Panc1 (cell line): ENCODE results near the gene RNF214. TPM values are rescaled to one million over a fixed set of nuclear protein-coding genes. Genes with fewer than 3 reads are reported as not detected.
A peak's percentile ranks its signal among the peaks of the same experiment; 100 is the strongest.

Experiments
- ATAC-seq: fragments of 200-7000 bp; cut with Tn5 transposase; 2 replicates; pipeline ENCODE4 v1.9.1; 2020; ENCODE audit warnings: mild to moderate bottlenecking, moderate library complexity
- BruUV-seq: library from RNA; stranded (reverse); fragments of 400-500 nt; replicated peaks from 2 replicates; lab custom pipeline; 2021; lab: Mats Ljungman, UMichigan
- CTCF ChIA-PET: fragments of 300-600 bp; sonication (Branson Sonifier 250); formaldehyde crosslinking; loops from one replicate; lab custom pipeline; 2022; ENCODE audit warnings: antibody characterized with exemption; lab: Charles Lee
- POLR2A ChIA-PET: fragments of 300-600 bp; sonication (Branson Sonifier 250); formaldehyde crosslinking; loops from one replicate; lab custom pipeline; 2022; ENCODE audit warnings: antibody characterized with exemption; lab: Charles Lee
- DNase-seq: peaks from one replicate; pipeline ENCODE4 v3.0.0-alpha.2; 2010; ENCODE audit warnings: low read depth, low spot score
- H3K27ac ChIP-seq: 2 replicates; pipeline ENCODE4 v1.5.1; 2011; ENCODE audit warnings: mild to moderate bottlenecking, low read length, inconsistent platforms
- H3K27me3 ChIP-seq: fragments of 200-500 bp; sonication (Bioruptor generic); 2 replicates; pipeline ENCODE4 v1.6.0; 2014; ENCODE audit warnings: low read length, inconsistent platforms; ENCODE audit not compliant: control insufficient read depth, insufficient read depth
- H3K36me3 ChIP-seq: fragments of 200-500 bp; sonication (Bioruptor generic); 2 replicates; pipeline ENCODE4 v1.5.1; 2014; ENCODE audit warnings: inconsistent platforms, mild to moderate bottlenecking, low read length, moderate library complexity; ENCODE audit not compliant: control insufficient read depth, insufficient read depth
- H3K4me1 ChIP-seq: 2 replicates; pipeline ENCODE4 v1.5.1; 2011; ENCODE audit warnings: inconsistent platforms, mild to moderate bottlenecking, low read length, moderate library complexity; ENCODE audit not compliant: control insufficient read depth, insufficient read depth
- H3K4me3 ChIP-seq, 2 experiments: 2 replicates each; pipeline ENCODE4 v1.5.1; 2011 to 2012; ENCODE audit warnings: low read depth in 2 of 2, low read length in 2 of 2, mild to moderate bottlenecking in 2 of 2, inconsistent platforms in 1 of 2, moderate library complexity in 1 of 2
- H3K9me3 ChIP-seq: fragments of 200-500 bp; sonication (Bioruptor generic); 2 replicates; pipeline ENCODE4 v1.5.1; 2014; ENCODE audit warnings: low read depth, mild to moderate bottlenecking, inconsistent platforms, low read length, moderate library complexity; ENCODE audit not compliant: control insufficient read depth, insufficient read depth
- POLR2AphosphoS5 ChIP-seq: IDR thresholded peaks from 2 replicates; pipeline ENCODE4 v1.6.1; 2012; ENCODE audit warnings: mild to moderate bottlenecking, low read depth, low read length, moderate library complexity
- SIN3A ChIP-seq: IDR thresholded peaks from 2 replicates; pipeline ENCODE4 v1.6.1; 2012; ENCODE audit warnings: low read depth, mild to moderate bottlenecking, low read length, moderate library complexity, borderline replicate concordance; ENCODE audit not compliant: insufficient read depth
- TCF7L2 ChIP-seq: IDR thresholded peaks from 2 replicates; pipeline ENCODE4 v1.6.1; 2011; ENCODE audit warnings: mild to moderate bottlenecking, low read depth, low read length, inconsistent platforms
- in situ Hi-C: cut with HindIII; loops from 2 replicates; pipeline ENCODE4 v1.10.0; 2016; ENCODE audit warnings: low sequenced_read_pairs, low pct_unique_long_range_greater_than_20kb
- intact Hi-C: fragments of 100-400 bp; cut with micrococcal nuclease; formaldehyde crosslinking; loops from one replicate; pipeline ENCODE4 v1.10.0; 2022; ENCODE audit not compliant: unreplicated experiment
- total RNA-seq: library from RNA; stranded (reverse); gene quantifications from one replicate; pipeline ENCODE4 v1.2.1, GENCODE V29; 2021; ENCODE audit not compliant: unreplicated experiment
- TF ChIP-seq, protein P1 (sequence below), 2 experiments: IDR thresholded peaks; 2 replicates each; pipeline ENCODE4 v1.6.1; 2011 to 2012; ENCODE audit warnings: low read depth in 2 of 2, control low read depth in 1 of 2, low read length in 1 of 2, mild to moderate bottlenecking in 1 of 2, moderate library complexity in 1 of 2; ENCODE audit not compliant: insufficient read depth in 1 of 2
- TF ChIP-seq, protein P2 (sequence below): fragments of 450-650 bp; IDR thresholded peaks from 2 replicates; pipeline ENCODE4 v1.5.1; 2017; ENCODE audit warnings: mild to moderate bottlenecking

The RNF214 gene
- total RNA-seq, 1 experiment from 2014 or later = 39.7 TPM

DNA sequence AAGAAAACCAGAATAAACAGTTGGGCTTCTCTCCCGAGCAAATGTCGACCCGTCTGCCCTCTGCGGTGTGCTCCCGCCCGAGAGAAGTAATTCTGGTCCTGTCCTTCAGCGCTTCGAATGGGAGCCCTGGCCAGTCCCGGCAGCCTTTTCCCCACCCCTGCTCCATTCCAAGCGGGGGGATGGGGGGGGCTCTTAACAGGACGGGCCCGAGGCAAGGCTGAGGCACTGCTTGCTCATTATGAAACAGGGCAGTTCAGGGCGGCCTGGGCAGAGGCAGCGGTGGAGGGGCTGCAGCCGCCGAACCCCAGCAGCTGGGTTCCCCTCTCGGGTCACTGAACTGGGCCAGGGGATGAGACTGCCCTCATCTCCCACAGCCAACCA, 67.8 kb downstream of the RNF214 start:
- DNase-seq = no peak
- 0 out of 2 replicates have a peak, but pooled peaks have one; percentile 28 for ATAC-seq
- Histone ChIP-seq H3K27ac (no peak overlapping the region), H3K27me3 (no peaks in the 10 kb centered on the region), H3K36me3 (no peaks in the 10 kb centered on the region), H3K4me3 (no peak overlapping the region), H3K9me3 (no peaks in the 10 kb centered on the region), H3K4me1 (no peaks in the 10 kb centered on the region)
- ChIA-PET CTCF (no interaction called here), POLR2A (no interaction called here)
- no TSS peak for BruUV-seq
- intact Hi-C loops (no loop called here), in situ Hi-C loops (no loop called here)
- TF ChIP-seq TCF7L2 = no peak
- no peak for TF ChIP-seq POLR2AphosphoS5
- TF ChIP-seq, protein P1, sequence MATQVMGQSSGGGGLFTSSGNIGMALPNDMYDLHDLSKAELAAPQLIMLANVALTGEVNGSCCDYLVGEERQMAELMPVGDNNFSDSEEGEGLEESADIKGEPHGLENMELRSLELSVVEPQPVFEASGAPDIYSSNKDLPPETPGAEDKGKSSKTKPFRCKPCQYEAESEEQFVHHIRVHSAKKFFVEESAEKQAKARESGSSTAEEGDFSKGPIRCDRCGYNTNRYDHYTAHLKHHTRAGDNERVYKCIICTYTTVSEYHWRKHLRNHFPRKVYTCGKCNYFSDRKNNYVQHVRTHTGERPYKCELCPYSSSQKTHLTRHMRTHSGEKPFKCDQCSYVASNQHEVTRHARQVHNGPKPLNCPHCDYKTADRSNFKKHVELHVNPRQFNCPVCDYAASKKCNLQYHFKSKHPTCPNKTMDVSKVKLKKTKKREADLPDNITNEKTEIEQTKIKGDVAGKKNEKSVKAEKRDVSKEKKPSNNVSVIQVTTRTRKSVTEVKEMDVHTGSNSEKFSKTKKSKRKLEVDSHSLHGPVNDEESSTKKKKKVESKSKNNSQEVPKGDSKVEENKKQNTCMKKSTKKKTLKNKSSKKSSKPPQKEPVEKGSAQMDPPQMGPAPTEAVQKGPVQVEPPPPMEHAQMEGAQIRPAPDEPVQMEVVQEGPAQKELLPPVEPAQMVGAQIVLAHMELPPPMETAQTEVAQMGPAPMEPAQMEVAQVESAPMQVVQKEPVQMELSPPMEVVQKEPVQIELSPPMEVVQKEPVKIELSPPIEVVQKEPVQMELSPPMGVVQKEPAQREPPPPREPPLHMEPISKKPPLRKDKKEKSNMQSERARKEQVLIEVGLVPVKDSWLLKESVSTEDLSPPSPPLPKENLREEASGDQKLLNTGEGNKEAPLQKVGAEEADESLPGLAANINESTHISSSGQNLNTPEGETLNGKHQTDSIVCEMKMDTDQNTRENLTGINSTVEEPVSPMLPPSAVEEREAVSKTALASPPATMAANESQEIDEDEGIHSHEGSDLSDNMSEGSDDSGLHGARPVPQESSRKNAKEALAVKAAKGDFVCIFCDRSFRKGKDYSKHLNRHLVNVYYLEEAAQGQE (IDR thresholded peaks at IDR 0.05; ENCODE audit: insufficient read depth in 1 of 2, low read depth in 2 of 2, low read length in 1 of 2) = no peak
- TF ChIP-seq, protein P2, sequence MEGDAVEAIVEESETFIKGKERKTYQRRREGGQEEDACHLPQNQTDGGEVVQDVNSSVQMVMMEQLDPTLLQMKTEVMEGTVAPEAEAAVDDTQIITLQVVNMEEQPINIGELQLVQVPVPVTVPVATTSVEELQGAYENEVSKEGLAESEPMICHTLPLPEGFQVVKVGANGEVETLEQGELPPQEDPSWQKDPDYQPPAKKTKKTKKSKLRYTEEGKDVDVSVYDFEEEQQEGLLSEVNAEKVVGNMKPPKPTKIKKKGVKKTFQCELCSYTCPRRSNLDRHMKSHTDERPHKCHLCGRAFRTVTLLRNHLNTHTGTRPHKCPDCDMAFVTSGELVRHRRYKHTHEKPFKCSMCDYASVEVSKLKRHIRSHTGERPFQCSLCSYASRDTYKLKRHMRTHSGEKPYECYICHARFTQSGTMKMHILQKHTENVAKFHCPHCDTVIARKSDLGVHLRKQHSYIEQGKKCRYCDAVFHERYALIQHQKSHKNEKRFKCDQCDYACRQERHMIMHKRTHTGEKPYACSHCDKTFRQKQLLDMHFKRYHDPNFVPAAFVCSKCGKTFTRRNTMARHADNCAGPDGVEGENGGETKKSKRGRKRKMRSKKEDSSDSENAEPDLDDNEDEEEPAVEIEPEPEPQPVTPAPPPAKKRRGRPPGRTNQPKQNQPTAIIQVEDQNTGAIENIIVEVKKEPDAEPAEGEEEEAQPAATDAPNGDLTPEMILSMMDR = no peak
- no peak for TF ChIP-seq SIN3A

DNA sequence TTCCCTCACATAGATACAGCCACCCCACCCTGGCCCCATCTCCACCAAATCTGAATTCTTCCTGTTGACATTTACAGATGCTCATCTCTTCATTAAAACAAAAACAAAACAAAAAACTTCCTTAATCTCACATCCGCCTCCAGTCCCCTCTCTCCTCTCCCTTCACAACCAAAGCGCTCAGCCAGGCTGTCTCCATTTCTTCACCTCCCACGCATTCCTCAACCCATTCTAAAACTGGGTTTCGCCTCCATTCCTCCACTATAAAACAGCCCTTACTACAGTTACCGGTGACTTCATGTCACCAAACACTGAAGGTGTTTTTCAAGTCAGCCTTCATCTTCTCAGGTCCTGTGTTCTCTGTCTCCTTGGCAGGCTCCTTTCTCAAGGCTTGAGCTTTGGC, 68.3 kb downstream of the RNF214 start:
- TF ChIP-seq SIN3A (no peak), POLR2AphosphoS5 (no peak), TCF7L2 (no peak)
- TF ChIP-seq, protein P1 (IDR thresholded peaks at IDR 0.05; ENCODE audit: insufficient read depth in 1 of 2, low read depth in 2 of 2, low read length in 1 of 2) = no peak
- TF ChIP-seq, protein P2 = no peak
- H3K4me1 ChIP-seq = no peaks in the 10 kb centered on the region
- no peaks in the 10 kb centered on the region for H3K27me3 ChIP-seq
- intact Hi-C loops = no loop called here
- BruUV-seq = no TSS peak
- no peaks in the 10 kb centered on the region for H3K9me3 ChIP-seq
- ATAC-seq = no peak
- no peak overlapping the region for H3K27ac ChIP-seq
- in situ Hi-C loops = no loop called here
- DNase-seq = no peak
- no peaks in the 10 kb centered on the region for H3K36me3 ChIP-seq
- no peak overlapping the region for H3K4me3 ChIP-seq
- CTCF ChIA-PET = no interaction called here
- POLR2A ChIA-PET = no interaction called here
